Measurements from ENCODE around the gene PCDHA1.
"Not testable (repeated sequence)": the region's sequence is repeated elsewhere in the genome, so short reads cannot be mapped to it uniquely, and the experiment has no call there.

Gene PCDHA1

DNA sequence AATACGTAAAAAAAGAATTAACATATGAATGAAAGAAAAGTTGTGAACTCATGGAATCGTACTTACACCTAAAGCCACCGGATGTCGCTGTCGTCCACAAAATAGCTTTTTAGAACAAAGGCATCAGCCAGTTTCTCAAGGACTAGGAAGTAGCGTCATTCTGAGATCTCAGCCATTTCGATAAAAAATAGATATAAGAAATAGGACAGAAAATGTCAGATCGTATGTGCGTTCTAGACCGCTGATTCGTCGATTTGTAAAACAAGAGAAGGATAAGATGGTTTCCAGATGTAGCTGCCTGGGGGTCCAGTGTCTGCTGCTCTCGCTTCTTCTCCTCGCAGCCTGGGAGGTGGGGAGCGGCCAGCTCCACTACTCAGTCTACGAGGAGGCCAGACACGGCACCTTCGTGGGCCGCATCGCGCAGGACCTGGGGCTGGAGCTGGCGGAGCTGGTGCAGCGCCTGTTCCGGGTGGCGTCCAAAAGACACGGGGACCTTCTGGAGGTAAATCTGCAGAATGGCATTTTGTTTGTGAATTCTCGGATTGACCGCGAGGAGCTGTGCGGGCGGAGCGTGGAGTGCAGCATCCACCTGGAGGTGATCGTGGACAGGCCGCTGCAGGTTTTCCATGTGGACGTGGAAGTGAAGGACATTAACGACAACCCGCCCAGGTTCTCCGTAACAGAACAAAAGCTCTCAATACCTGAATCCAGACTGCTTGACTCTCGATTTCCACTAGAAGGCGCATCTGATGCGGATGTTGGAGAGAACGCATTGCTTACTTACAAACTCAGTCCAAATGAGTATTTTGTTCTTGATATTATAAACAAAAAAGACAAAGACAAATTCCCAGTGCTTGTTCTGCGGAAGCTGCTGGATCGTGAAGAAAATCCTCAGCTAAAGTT lies 70.1 kb downstream of the PCDHA1 start, which contains the start of gene PCDHA10:
Gene PCDHA10 (plus strand): TSS at position 126 of the 903 bp plus-strand sequence. CDS start 152 bp downstream, at position 278.
- no peak for DNase-seq

- no peak for DNase-seq
Observed at GRCh38 chr5:140857177-140857986, 71.4 kb downstream of the PCDHA1 start.

GRCh38 chr5:140857987-140858240 lies 72.0 kb downstream of the PCDHA1 start:
- DNase-seq, result no peak

GRCh38 chr5:140862441-140863295 lies 76.7 kb downstream of the PCDHA1 start:
- DNase-seq, result no peak

DNA sequence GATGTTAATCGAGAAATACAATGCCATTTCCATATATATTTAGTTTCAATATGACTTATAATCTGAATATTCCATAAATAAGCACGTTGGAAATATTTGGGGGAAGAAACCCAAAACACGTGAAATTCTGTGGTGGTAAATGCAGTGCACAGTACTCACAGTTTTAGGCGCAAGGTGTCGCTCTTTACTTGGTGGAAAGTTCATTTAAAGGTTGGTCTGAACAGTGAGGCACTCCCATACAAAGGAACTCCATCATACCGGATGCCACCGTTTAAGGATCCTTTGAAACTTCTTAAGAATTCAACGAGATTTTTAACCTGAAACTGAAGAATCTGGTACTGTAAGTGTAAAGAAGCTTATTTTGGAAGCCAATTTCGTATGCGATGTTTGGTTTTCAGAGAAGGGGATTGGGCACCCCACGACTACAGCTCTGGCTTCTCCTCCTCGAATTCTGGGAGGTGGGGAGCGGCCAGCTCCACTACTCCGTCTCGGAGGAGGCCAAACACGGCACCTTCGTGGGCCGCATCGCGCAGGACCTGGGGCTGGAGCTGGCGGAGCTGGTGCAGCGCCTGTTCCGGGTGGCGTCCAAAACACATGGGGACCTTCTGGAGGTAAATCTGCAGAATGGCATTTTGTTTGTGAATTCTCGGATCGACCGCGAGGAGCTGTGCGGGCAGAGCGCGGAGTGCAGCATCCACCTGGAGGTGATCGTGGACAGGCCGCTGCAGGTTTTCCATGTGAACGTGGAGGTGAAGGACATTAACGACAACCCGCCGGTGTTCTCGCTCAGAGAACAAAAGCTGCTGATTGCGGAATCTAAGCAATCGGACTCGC lies 83.0 kb downstream of the PCDHA1 start, which contains the start of gene PCDHA11:
Gene PCDHA11 (plus strand): TSS at position 237 of the 834 bp plus-strand sequence. CDS start 147 bp downstream, at position 384.
- DNase-seq, result no peak

DNA sequence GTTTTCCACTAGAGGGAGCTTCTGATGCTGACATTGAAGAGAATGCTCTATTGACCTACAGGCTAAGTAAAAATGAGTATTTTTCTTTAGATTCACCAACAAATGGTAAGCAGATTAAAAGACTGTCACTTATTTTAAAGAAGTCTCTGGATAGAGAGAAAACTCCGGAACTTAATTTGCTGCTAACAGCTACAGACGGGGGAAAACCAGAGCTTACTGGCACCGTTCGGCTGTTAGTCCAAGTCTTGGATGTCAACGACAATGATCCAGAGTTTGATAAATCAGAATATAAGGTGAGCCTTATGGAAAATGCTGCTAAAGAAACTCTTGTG lies 83.6 kb downstream of the PCDHA1 start:
- DNase-seq, result no peak

DNA sequence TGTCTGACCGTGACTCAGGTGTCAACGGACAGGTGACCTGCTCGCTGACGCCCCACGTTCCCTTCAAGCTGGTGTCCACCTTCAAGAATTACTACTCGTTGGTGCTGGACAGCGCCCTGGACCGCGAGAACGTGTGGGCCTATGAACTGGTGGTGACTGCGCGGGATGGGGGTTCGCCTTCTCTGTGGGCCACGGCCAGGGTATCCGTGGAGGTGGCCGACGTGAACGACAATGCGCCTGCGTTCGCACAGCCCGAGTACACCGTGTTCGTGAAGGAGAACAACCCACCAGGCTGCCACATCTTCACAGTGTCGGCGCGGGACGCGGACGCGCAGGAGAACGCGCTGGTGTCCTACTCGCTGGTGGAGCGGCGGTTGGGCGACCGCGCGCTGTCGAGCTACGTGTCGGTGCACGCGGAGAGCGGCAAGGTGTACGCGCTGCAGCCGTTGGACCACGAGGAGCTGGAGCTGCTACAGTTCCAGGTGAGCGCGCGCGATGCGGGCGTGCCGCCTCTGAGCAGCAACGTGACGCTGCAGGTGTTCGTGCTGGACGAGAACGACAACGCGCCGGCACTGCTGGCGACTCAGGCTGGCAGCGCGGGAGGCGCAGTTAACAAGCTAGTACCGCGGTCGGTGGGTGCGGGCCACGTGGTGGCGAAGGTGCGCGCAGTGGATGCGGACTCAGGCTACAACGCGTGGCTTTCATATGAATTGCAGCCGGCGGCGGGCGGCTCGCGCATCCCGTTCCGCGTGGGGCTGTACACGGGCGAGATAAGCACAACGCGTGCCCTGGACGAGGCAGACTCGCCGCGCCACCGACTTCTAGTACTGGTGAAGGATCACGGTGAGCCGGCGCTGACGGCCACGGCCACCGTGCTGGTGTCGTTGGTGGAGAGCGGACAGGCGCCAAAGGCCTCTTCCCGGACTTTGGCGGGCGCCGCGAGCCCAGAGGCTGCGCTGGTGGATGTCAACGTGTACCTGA lies 84.6 kb downstream of the PCDHA1 start:
- DNase-seq, result no peak

- no peak for DNase-seq
Observed at GRCh38 chr5:140875085-140876065, 89.4 kb downstream of the PCDHA1 start, which contains the start of gene PCDHA12. Gene PCDHA12 (plus strand): TSS chr5:140875308. CDS start chr5:140875473, 165 bp downstream.

DNA sequence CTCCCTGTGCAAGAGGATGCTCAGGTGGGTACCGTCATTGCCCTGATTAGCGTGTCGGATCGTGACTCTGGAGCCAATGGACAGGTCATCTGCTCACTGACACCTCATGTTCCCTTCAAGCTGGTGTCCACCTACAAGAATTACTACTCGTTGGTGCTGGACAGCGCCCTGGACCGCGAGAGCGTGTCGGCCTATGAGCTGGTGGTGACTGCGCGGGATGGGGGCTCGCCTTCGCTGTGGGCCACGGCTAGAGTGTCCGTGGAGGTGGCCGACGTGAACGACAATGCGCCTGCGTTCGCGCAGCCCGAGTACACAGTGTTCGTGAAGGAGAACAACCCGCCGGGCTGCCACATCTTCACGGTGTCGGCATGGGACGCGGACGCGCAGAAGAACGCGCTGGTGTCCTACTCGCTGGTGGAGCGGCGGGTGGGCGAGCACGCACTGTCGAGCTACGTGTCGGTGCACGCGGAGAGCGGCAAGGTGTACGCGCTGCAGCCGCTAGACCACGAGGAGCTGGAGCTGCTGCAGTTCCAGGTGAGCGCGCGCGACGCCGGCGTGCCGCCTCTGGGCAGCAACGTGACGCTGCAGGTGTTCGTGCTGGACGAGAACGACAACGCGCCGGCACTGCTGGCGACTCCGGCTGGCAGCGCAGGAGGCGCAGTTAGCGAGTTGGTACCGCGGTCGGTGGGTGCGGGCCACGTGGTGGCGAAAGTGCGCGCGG lies 90.8 kb downstream of the PCDHA1 start:
- not testable (repeated sequence) for DNase-seq

DNA sequence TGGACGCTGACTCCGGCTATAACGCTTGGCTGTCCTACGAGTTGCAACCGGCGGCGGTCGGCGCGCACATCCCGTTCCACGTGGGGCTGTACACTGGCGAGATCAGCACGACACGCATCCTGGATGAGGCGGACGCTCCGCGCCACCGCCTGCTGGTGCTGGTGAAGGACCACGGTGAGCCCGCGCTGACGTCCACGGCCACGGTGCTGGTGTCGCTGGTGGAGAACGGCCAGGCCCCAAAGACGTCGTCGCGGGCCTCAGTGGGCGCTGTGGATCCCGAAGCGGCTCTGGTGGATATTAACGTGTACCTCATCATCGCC lies 91.3 kb downstream of the PCDHA1 start:
- no peak for DNase-seq

- DNase-seq, result peak; percentile 4
Observed at GRCh38 chr5:140881889-140882590, 96.1 kb downstream of the PCDHA1 start, which contains the start of gene PCDHA13. Gene PCDHA13 (plus strand): TSS chr5:140882124. CDS start chr5:140882269, 145 bp downstream.

DNA sequence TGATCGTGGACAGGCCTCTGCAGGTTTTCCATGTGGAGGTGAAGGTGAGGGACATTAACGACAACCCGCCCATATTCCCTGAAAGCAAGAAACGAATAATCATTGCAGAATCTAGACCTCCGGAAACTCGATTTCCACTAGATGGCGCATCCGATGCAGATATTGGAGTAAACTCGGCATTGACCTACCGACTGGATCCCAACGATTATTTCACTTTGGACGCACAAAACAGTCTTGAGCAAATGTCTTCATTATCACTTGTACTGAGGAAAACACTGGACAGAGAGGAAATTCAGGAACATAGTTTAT lies 96.6 kb downstream of the PCDHA1 start:
- DNase-seq, result no peak

- DNase-seq, result no peak
Observed at GRCh38 chr5:140883373-140883772, 97.4 kb downstream of the PCDHA1 start.

- no peak for DNase-seq
Observed at GRCh38 chr5:140883927-140884697, 98.2 kb downstream of the PCDHA1 start.

DNA sequence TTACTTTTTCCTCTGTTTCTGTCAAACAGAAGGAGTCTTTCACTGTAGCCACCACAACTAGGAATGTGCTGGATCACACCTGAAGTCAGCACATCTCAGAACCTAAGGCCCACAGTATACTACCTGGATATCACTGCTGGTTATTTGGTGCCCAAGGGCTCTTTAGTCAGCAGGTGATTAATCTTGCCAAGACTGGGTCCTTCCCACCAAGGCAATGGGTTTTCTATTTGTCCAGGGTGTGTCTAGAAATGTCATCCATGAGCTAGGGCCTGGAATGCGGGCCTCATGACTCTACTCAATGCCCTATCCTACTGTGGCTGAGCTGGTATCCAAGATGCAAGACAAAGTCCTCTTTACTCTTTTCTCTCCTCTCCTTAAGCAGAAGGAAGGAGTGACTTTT lies 130.4 kb downstream of the PCDHA1 start:
- no peak for DNase-seq

GRCh38 chr5:140923601-140924000 lies 137.7 kb downstream of the PCDHA1 start:
- no peak for DNase-seq

GRCh38 chr5:140925806-140926442 lies 140.0 kb downstream of the PCDHA1 start, which contains the start of gene PCDHAC1:
Gene PCDHAC1 (plus strand): TSS chr5:140926299. CDS start chr5:140926893, 594 bp downstream.
- no peak for DNase-seq

Data from fibroblast of skin of right biceps (primary cell).